SW 1271 (cell line): Measurements from ENCODE around the gene LARGE2.
"Not testable (repeated sequence)": the region's sequence is repeated elsewhere in the genome, so short reads cannot be mapped to it uniquely, and the experiment has no call there.

ENCODE experiments used
- DNase-seq, 2 experiments: peaks; one replicate each; lab custom pipeline; 2025; lab: John Stamatoyannopoulos, UW

LARGE2 gene

DNA sequence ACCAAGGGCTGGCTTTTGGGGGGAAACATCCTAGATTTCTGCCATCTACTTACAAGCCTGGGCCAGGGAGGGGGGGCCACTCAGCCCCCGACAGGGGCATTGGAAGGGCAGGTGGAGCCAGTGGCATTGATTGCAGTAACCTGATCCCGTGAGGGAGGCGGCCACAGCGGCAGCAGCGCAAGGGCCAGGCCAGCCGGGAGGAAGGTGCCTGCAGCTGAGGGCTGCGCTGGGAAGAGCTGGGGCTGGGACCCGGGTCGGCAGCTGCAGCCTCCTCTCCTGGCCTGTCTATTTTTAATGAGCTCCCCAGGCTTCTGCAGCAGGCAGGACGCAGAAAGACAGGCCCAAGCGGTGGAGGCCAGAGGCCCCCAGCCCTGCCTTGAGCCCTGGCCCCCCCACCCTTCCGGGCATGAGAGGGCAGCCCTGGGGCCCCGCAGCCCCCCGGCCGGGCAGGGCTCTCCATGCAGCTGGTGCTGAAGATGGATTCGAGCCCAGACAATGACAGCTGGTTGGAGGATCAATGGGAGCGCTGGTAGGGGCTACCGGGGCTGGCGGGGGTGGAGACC is 26.0 kb upstream of the LARGE2 start:
- no peak for DNase-seq

DNA sequence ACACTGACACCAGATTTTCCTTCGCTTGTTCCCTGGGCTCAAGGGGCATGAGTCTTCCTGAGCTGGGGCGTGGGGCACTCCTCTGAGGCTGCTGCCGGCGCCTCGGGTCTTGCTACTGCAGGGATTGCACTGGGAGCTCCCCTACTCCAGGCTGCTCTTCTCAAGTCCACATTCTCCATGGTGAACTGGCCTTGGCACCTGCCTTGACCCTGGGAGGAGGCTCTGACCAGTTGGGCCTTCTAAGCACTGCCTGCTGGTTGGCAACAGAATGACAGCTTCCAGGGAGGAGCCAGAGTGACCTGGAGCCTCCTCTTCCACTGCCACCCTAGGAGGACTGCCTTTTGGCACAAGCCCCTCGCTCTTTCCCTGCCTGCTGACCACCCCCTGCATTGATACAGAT is 24.9 kb upstream of the LARGE2 start:
- no peak for DNase-seq

DNA sequence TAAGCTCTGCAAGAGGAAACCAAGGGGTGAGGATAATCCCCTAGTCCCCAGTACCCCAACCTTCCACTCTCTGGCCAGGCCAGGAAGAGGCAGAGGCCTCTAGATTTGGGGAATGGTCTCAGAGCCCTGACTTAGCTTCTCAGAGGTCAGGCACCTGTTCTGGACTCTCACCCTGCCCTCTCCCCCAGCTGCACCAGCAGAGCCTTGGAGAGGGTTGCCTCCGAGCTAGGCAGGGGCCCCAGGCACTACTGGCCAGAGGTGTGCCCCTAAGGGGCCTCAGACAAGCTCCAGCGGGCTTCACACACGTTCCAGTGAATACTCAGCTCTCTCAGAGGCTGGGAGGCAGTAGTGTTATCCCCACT is 23.4 kb upstream of the LARGE2 start:
- no peak for DNase-seq

DNA sequence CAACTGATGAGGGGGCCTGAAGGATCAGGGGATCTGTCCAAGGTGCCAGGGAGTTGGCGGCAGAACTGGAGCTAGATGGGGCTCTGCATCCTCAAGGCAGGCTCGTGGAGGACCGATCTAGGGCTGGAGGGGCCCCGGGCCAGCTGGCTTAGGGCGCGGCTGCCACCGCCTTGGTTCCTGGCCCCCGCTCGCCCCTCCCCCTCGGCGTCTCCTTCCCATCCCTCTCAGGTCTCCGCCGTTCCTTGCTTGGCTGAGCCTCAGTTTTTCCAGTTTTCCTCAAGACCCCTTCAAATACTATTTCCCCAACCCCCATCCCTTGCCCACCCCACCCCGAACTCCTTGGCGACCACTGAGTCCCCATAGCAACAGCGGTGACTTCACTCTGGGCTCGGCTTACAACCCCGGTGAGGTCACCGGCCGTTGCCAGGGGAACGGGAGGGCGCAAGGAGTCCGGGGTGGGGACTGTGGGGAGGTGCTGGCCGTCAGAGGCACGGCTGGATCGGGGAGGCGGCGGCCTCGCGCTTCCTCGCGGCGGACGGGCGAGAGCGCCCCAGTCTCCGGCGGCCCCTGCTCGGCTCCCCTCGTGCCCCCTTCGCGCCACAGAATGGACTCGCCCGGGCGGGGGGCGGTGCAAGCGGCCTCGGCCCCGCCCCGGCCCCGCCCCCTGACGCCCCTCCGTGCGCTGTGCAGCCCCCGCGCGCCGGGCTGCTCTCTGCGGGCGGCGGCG is 22.8 kb upstream of the LARGE2 start:
- DNase-seq: peak; percentile 51 to 78

DNA sequence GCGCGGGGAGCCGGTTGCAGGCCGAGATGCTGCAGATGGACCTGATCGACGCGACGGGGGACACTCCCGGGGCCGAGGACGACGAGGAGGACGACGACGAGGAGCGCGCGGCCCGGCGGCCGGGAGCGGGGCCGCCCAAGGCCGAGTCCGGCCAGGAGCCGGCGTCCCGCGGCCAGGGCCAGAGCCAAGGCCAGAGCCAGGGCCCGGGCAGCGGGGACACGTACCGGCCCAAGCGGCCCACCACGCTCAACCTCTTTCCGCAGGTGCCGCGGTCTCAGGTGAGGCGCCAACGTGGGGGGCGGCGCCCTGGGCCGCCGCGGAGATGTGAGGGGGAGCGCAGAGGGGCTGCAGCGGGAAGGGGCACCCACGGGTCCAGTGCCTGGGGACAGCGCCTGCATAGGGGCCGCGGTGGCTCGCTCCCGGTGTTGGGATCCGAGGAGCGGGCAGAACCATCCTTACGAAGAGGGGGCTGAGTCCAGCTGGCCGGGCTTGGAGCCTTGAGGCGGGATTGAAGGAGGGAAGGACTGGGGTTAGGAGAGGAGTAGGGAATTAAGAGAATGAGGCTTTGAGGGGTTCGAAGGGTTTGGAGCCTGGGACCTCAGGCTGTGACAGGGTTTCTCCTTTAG is 22.2 kb upstream of the LARGE2 start:
- DNase-seq: not testable (repeated sequence)

DNA sequence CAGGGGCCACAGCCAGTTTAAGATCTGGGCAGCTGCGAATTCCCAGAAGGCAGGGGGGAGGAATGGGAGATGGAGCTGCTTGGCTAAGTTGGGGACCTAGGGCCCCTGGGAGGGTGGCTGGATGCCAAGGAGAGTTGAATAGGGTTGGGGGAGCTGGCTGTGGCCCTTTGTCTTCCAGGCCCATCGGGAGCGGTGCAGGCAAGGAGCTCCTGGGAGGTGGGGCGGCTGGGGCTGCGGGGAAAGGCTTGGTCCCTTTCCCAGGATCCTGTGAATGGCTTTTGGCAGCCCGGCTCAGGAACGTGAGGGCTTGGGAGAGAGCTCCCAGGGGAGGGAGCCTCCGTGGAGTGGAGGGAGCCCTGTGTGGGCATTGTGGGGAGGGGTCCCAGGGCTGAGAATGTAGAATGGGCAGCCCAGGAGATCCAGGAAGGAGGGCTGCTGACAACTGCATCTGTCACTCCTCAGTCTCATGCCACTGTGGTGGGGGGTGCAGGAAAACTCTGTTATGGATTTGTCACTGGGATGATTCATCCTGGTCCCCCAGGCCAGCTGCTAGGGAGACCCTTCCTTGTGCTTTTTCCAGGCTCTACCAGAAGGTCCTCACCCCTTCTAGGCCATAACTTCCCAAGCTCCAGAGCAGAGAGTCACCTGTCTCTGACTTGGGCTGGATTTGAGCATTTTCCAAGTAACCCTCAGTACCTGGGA is 21.4 kb upstream of the LARGE2 start:
- no peak for DNase-seq

DNA sequence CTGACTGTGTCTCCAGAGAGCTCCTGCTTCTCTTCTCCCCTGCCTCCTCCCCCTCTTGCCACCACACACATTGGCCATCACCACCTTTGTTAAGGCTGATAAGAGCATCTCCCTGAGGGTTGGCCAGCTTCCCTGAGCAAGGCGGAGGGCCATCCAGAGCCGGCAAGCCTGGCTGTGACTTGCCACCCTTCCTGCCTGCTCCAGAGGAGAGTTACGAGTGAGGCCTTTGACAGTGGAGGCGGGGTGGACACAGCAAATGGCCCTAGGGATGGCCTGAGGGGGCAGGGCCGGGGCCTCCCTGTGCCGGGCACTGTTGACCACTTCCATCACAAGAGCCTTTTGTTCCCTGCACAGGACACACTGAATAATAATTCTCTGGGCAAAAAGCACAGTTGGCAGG is 20.8 kb upstream of the LARGE2 start:
- DNase-seq: no peak

DNA sequence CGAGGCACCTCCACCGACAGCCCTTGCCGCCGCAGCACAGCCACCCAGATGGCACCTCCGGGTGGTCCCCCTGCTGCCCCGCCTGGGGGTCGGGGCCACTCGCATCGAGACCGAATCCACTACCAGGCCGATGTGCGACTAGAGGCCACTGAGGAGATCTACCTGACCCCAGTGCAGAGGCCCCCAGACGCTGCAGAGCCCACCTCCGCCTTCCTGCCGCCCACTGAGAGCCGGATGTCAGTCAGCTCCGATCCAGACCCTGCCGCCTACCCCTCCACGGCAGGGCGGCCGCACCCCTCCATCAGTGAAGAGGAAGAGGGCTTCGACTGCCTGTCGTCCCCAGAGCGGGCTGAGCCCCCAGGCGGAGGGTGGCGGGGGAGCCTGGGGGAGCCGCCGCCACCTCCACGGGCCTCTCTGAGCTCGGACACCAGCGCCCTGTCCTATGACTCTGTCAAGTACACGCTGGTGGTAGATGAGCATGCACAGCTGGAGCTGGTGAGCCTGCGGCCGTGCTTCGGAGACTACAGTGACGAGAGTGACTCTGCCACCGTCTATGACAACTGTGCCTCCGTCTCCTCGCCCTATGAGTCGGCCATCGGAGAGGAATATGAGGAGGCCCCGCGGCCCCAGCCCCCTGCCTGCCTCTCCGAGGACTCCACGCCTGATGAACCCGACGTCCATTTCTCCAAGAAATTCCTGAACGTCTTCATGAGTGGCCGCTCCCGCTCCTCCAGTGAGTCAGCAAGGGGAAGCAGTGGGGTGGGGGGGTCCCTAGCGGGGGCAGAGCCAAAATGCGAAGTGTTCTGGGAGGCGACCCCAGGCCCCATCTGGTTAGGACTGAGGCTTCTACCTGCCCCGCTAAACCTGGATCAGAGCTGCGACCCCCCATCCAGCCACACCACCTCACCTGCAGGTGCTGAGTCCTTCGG is 19.7 kb upstream of the LARGE2 start:
- no peak for DNase-seq

DNA sequence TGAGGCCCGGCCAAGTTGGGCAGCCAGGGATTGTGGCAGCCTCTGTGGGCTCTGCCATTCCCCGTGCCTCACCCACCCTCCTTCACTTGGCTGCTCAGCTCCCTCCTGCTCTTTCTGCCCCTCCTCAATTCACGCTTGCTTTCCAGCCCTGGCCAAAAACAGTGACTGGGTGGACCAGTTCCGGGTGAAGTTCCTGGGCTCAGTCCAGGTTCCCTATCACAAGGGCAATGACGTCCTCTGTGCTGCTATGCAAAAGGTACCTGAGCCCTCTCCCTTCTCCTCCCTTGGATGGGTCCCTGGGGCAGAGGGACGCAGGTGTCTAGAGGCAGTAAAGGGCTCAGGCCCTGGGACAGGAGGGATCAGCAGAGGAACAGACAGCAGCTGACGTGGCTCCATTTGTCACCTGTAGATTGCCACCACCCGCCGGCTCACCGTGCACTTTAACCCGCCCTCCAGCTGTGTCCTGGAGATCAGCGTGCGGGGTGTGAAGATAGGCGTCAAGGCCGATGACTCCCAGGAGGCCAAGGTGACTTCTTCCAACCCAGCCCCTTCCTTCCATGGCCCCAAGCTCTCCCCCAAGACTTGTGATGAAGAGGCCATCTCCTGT is 18.0 kb upstream of the LARGE2 start:
- DNase-seq: no peak

DNA sequence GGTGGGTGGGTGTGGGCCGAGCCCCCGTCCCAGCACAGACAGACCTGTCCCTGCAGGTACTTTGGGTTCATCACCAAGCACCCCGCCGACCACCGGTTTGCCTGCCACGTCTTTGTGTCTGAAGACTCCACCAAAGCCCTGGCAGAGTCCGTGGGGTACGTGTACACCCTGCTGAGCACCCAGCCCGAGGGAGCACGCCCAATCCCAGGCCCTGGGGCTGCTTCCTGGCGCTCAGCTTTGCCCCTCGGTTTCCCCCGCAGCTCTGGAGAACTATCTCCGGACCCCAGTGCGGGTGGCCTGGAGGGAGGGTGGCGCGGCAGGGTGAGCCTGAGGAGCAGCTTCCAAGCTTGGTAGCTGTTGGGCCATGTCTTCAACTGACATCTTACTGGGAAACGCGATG is 17.4 kb upstream of the LARGE2 start:
- DNase-seq: no peak

DNA sequence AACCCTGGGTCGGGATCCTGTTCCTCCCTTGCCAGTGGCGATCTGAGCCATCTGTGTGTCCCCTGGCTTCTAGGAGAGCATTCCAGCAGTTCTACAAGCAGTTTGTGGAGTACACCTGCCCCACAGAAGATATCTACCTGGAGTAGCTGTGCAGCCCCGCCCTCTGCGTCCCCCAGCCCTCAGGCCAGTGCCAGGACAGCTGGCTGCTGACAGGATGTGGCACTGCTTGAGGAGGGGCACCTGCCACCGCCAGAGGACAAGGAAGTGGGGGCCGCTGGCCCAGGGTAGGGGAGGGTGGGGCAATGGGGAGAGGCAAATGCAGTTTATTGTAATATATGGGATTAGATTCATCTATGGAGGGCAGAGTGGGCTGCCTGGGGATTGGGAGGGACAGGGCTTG is 16.9 kb upstream of the LARGE2 start:
- DNase-seq: not testable (repeated sequence)

DNA sequence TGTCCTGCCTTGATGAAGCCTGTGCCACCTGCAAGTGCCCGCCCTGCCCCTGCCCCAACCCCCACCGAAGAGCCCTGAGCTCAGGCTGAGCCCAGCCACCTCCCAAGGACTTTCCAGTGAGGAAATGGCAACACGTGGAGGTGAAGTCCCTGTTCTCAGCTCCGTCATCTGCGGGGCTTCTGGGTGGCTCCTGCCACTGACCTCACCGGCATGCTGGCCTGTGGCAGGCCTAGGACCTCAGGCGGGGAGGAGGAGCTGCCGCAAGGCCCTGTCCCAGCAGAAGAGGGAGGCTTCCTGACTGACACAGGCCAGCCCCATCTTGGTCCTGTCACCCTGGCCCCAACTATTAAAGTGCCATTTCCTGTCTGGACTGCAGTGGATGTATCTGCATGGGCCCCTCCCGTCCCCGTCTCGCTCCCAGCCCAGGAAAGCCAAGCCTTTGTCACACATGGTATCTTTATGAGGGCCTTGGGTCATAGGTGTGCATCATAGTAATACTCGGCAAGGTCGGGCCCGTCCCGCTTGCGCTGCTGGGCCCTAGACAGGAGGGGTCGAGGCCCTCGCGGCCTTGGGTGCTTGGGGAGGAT is 16.3 kb upstream of the LARGE2 start:
- no peak for DNase-seq

DNA sequence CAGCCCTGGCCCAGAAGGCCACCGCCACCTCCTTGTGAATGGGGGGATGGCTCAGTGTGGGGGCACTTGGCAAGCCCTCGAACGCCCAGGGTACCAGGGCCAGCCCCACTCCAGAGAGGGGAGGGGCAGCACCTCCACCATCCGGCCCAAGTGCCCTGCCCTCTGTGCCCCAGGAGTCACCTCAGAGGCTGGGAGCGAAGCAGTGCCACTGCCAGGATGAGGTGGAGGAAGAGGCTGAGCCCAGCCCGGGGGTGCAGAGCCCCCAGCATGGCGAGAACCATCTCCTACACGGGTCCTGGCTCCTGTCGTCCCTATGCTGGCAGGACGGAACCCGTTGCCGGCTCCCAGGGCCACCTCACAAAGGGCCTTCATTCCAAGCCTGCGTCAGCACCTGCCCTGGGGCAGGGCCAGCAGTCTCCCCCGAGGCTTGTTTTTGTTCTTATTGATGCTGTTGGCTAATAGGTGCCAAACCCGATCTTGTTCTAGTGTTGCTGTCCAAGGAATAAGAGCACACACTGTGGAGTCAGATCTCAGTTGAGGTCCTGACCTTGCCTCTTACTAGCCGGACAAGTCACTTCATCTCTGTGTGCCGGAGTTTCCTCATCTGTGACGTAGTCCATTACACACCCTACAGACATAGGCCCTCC is 15.4 kb upstream of the LARGE2 start, which contains the start of gene FREY1:
Gene FREY1 (minus strand): TSS at position 307 of the 647 bp plus-strand sequence. CDS start 26 bp downstream, at position 281.
- no peak for DNase-seq

DNA sequence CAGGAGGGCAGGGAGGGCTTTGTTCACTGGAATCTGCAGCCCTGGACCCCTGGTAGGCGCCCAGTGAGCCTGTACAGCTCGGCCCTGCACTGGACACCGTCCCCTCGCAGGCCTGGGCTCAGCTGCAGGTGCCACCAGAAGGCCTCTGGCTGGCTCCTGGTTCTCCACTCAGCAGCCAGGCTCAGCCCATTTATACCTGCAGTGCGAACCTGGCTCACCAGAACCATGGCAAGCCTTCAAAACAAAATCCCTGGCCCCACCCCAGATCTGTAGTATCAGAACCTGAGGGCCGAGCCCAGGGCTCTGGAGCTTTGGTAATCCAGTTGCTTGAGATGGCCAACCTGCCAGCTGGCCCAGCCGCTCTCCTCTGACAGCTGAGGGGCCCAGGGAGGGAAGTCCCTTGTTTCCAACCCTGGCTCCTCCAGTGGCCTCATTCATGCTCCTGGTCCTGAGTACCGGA is 14.5 kb upstream of the LARGE2 start:
- DNase-seq: no peak

DNA sequence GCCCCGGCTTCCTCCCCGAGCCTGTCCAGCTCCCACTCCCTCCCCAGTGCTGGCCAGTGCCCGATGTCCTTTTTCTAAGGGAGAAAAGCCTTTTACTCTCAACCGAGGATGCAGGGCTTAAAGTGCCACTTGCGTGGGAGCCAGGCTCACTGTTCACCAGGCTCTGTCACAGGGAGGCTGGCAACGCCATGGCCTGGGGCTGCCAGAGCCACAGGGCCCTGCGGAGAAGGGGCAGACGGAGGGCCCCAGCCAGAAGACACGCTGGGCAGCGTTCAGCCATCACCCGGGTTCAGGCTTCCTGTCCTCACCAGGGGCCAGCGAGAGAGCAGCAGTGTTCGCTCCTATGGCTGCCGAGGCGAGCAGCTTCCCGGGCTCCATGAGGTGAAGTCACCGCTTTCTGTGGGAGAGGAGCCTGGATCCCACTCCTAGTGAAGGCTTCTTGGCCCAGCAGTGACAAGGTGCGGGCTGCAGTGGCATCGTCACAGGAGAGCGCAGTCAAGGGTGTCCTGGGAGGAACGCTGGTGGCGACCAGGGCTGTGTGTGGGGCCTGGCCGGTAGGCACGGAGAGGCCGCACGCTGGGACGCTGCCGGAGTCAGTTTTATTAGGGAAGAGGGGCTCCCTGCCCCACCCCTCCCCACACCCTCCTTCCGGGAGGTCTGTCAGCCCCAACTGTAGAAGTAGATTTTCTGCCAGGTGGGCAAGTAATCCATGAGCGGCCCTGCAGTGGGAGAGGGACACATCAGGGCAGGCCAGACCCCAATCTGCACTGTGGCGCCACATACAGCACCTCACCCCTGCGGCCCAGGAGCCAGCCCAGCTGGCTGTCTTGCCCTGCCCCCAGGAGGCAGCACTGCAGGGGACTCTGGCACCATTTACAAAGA is 12.6 kb upstream of the LARGE2 start:
- no peak for DNase-seq

DNA sequence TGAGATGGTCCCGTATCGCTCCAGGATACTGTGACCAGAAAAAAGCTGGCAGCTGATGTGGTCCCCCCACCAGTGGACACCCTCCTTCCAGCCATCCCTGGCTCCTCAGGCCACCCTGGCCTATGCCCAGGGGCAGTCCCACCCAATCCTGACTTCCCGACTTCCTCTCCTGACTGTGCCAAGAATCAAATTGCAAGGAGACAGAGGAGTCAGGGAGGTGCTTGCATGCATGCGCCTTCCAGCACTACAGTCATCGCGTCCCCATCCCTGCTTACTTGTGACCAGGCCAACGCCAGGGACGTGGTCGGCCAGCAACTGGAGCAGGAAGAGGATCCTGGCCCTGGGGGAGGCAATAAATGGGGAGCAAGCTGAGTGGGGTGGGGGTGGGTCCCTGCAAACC is 11.8 kb upstream of the LARGE2 start:
- no peak for DNase-seq

DNA sequence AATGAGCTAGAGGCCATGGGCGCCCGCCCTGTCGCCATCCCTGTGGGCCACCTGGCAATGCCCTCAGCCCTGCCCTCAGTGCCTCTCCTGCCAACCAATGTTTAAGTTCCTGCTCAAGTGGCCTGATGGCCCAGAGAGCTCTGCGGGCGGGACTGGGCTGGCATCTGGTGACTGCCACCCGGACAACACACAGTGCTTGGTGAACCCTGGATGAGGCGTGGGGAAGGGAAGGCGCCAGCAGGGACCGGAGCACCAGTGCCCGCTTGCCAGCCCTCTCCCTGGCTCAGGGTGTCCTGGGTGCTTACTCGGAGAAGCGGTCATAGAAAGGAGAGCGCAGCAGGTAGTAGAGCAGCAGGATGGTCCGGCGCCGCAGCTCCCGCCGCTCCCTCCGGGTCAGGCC is 8.9 kb upstream of the LARGE2 start:
- DNase-seq: no peak

DNA sequence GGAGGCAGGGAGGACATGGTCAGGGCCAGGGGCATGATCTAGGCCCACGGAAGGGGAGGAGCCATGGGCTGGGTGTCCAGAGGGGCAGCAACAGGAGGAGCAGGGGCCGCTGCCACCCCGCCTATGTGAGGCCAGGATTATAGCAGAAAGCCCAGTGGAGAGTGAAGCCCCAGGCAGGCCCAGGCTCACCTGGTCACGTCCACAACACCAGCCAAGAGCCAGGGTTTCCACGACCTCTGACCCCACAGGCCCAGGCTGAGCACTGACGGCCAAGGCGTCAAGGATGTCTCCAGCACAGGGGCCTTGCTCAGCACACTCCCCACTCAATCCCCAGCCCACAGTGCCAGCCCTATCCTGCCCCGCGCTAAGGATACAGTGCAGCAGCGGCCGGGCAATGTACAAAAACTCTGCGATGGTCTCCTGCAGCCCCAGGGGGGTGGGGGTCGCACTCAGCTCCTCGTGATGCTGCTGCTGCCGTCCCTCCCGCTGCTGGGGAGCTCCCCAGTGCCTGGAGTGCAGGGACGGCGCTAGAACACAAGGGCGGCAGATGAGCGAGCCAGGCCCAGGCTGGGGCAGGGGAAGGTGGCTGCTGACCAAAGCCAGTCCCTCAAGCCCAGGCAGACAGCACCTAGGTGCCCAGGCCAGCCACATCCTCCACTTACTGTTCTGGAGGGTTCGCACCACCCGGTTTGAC is 8.4 kb upstream of the LARGE2 start:
- no peak for DNase-seq

DNA sequence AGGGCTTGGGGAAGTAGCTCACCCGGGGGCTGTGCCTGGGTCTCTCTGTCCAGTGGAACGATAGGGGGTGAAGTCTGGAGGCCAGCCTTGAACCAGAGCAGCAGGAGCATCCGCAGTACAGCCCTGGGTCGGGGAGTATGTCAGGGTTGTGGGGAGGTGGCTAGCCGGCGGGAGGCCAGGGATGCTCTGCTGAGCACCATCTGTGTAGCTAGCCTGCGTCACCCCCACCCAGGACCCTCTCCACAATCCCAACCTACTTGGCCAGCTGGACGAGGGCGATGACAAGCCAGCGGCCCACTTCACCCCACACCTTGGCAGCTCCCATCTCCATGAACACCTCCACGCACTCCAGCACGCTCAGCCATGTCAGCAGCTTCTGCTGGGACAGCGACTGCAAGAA is 7.0 kb upstream of the LARGE2 start:
- DNase-seq: no peak
